Dendritic cell treated with granulocyte-macrophage colony-stimulating factor and Interleukin-4, amounts not matched to agents 40 ng/mL and 50 ng/mL, for 4 days (primary cell): ENCODE measurements around the gene LIX1.

Source experiments
- H3K27ac Mint-ChIP-seq: one replicate; pipeline ENCODE4 v1.8.0; 2022; ENCODE audit warnings: mild to moderate bottlenecking, mixed read lengths
- H3K27me3 Mint-ChIP-seq: one replicate; pipeline ENCODE4 v1.8.0; 2022; ENCODE audit warnings: mild to moderate bottlenecking, mixed read lengths
- H3K36me3 Mint-ChIP-seq: one replicate; pipeline ENCODE4 v1.8.0; 2022; ENCODE audit warnings: low read depth, mixed read lengths
- H3K4me1 Mint-ChIP-seq: one replicate; pipeline ENCODE4 v1.8.0; 2022; ENCODE audit warnings: low read depth, mixed read lengths
- H3K4me3 Mint-ChIP-seq: one replicate; pipeline ENCODE4 v1.8.0; 2022; ENCODE audit warnings: mild to moderate bottlenecking, moderate library complexity, mixed read lengths
- H3K9me3 Mint-ChIP-seq: one replicate; pipeline ENCODE4 v1.8.0; 2022; ENCODE audit warnings: mixed read lengths
- intact Hi-C: fragments of 100-400 bp; cut with micrococcal nuclease; formaldehyde crosslinking; loops from one replicate; pipeline ENCODE4 v1.15.0; 2022

Gene LIX1

DNA sequence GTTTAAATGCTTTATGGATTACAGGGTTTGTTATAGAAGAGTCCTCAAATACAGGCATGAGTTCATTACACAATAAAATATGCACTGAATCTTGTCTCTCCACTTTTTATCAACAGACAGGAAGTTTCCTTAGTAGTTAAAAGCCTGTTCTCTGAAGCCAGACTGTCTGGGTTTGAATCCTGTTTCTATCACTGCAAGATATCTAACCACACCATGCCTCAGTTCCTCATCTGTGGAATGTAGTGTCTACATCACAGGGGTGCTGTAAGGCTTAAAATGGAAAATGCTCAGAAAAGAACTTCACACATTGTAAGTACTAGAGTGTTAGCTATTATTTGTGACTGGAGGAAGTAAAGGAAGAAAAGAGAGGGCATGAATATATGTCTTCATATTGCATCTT is 9.3 kb downstream of the LIX1 start:
- peaks cover 18% of the 10 kb centered on the region for H3K4me1 Mint-ChIP-seq
- no peaks in the 10 kb centered on the region for H3K9me3 Mint-ChIP-seq
- H3K36me3 Mint-ChIP-seq: no peaks in the 10 kb centered on the region
- no peak overlapping the region for H3K4me3 Mint-ChIP-seq
- no peak overlapping the region for H3K27ac Mint-ChIP-seq
- intact Hi-C loops: loop anchor here (10.0 kb wide), 1 partner anchor 88 kb away; no protein-coding TSS in a partner anchor
- H3K27me3 Mint-ChIP-seq: no peaks in the 10 kb centered on the region

DNA sequence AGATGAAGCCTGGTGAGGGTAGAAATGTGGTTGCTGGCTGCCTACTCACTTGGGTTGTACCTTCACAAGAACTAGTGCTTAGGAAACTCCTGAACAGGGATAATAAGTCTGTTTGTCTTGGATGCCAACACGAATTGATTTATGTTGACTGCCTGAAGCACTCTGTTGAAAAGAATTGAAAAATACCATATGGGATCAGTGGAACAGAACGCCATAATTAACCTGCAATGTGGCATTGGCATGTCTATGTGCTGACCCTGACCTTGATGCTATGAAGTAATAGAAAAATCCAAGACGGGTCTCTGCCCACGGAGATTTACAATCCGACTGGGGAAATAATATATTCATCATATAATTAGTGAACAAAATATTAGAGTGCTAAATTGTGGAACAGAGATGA is 10.5 kb downstream of the LIX1 start:
- H3K4me3 Mint-ChIP-seq: no peak overlapping the region
- H3K9me3 Mint-ChIP-seq: no peaks in the 10 kb centered on the region
- H3K27ac Mint-ChIP-seq: no peak overlapping the region
- no peaks in the 10 kb centered on the region for H3K27me3 Mint-ChIP-seq
- peaks cover 18% of the 10 kb centered on the region for H3K4me1 Mint-ChIP-seq
- H3K36me3 Mint-ChIP-seq: no peaks in the 10 kb centered on the region
- intact Hi-C loops: loop anchor here (10.0 kb wide), 1 partner anchor 87 kb away; no protein-coding TSS in a partner anchor

- H3K4me3 Mint-ChIP-seq: no peak overlapping the region
- H3K27ac Mint-ChIP-seq: no peak overlapping the region
- H3K27me3 Mint-ChIP-seq: no peaks in the 10 kb centered on the region
- intact Hi-C loops: loop anchor here (10.0 kb wide), 1 partner anchor 86 kb away; no protein-coding TSS in a partner anchor
- H3K36me3 Mint-ChIP-seq: no peaks in the 10 kb centered on the region
- H3K4me1 Mint-ChIP-seq: peaks cover 18% of the 10 kb centered on the region
- H3K9me3 Mint-ChIP-seq: no peaks in the 10 kb centered on the region
Observed at GRCh38 chr5:97131139-97131710, 11.2 kb downstream of the LIX1 start.

DNA sequence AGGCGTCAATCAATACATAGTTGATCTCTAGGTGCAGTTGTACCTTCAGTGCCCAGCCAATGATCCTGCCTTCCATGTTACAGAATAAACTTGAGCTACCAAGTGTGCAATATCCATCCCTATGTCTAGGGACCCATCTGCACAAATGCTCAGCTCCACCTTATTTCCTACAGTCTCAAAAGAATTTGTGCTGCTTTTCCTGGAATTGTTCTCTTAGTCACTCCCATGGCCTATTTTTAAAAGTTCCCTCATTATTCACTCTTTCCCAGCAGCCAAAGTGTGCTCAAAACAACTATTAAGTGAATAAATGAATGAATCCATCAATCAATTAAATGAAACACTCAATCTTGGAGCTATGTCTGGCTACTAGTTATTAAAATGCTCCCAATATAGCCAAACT is 14.7 kb downstream of the LIX1 start:
- intact Hi-C loops: no loop called here
- Mint-ChIP-seq H3K27me3 (no peaks in the 10 kb centered on the region), H3K27ac (no peak overlapping the region), H3K4me3 (no peak overlapping the region), H3K4me1 (peaks cover 12% of the 10 kb centered on the region), H3K9me3 (no peaks in the 10 kb centered on the region), H3K36me3 (no peaks in the 10 kb centered on the region)

DNA sequence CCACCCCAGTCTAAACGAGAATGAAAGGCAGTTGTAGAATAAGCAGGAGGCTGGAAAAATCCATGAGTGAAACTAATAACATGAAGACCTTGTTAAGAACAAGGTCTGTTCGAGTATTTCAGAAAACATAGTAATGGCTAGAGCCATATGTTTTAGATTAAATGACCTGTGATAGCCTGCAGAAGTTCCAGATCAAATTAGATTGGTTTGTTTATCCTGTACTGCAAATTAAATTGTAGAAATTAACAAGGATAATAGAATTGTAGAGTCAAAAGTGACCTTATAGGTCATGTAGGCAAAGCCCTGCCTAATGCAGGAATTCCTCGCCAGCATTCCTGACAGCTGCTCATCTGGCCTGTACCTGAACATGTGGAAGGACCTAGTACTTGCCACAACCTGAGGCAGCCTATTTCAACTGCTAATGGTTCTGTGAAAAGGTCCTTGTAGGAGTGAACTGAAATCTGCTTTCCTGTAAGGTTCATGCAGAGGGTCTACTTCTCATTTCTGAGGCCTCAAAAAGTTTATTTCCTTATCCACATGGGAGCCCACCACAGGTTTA is 17.2 kb downstream of the LIX1 start:
- Mint-ChIP-seq H3K4me3 (no peak overlapping the region), H3K9me3 (no peaks in the 10 kb centered on the region), H3K27me3 (no peaks in the 10 kb centered on the region), H3K4me1 (no peaks in the 10 kb centered on the region), H3K36me3 (no peaks in the 10 kb centered on the region), H3K27ac (no peak overlapping the region)
- intact Hi-C loops: no loop called here

- H3K36me3 Mint-ChIP-seq: no peaks in the 10 kb centered on the region
- H3K27ac Mint-ChIP-seq: no peak overlapping the region
- H3K4me1 Mint-ChIP-seq: no peaks in the 10 kb centered on the region
- no peaks in the 10 kb centered on the region for H3K27me3 Mint-ChIP-seq
- no peaks in the 10 kb centered on the region for H3K9me3 Mint-ChIP-seq
- no peak overlapping the region for H3K4me3 Mint-ChIP-seq
- intact Hi-C loops: no loop called here
Observed at GRCh38 chr5:97124335-97124734, 18.1 kb downstream of the LIX1 start.

DNA sequence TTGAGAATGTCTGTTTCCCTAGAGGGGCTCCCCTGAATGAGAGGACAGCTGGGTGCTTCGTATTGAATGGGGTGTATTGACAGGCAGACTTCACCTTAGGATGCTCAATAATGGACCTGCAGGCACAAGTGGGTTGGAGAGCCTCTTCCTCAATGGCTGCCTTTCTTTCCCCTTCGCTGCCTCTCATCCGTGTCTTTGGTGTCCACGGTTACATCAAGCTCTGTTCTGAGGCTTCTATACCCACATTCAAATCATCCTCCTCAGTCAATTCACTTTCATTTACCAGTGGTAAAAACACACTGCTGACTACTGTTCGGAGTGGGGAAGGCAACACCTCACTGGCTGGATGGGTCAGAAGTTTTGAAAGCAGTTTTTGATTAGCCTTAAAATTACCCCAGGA is 20.6 kb downstream of the LIX1 start:
- Mint-ChIP-seq H3K9me3 (no peaks in the 10 kb centered on the region), H3K4me1 (peaks cover 6% of the 10 kb centered on the region), H3K27me3 (no peaks in the 10 kb centered on the region), H3K4me3 (no peak overlapping the region), H3K36me3 (no peaks in the 10 kb centered on the region), H3K27ac (no peak overlapping the region)
- intact Hi-C loops: no loop called here

GRCh38 chr5:97120195-97120594 is 22.2 kb downstream of the LIX1 start:
- Mint-ChIP-seq H3K4me3 (no peak overlapping the region), H3K9me3 (no peaks in the 10 kb centered on the region), H3K27ac (no peak overlapping the region), H3K4me1 (peaks cover 6% of the 10 kb centered on the region), H3K36me3 (no peaks in the 10 kb centered on the region), H3K27me3 (no peaks in the 10 kb centered on the region)
- intact Hi-C loops: no loop called here

GRCh38 chr5:97119007-97119390 is 23.4 kb downstream of the LIX1 start:
- Mint-ChIP-seq H3K27ac (no peak overlapping the region), H3K36me3 (no peaks in the 10 kb centered on the region), H3K27me3 (no peaks in the 10 kb centered on the region), H3K9me3 (no peaks in the 10 kb centered on the region), H3K4me1 (peaks cover 6% of the 10 kb centered on the region), H3K4me3 (no peak overlapping the region)
- intact Hi-C loops: no loop called here

GRCh38 chr5:97118261-97119006 is 24.0 kb downstream of the LIX1 start:
- no peak overlapping the region for H3K4me3 Mint-ChIP-seq
- no peak overlapping the region for H3K27ac Mint-ChIP-seq
- H3K27me3 Mint-ChIP-seq: no peaks in the 10 kb centered on the region
- H3K4me1 Mint-ChIP-seq: peaks cover 6% of the 10 kb centered on the region
- no peaks in the 10 kb centered on the region for H3K9me3 Mint-ChIP-seq
- H3K36me3 Mint-ChIP-seq: no peaks in the 10 kb centered on the region
- intact Hi-C loops: no loop called here

DNA sequence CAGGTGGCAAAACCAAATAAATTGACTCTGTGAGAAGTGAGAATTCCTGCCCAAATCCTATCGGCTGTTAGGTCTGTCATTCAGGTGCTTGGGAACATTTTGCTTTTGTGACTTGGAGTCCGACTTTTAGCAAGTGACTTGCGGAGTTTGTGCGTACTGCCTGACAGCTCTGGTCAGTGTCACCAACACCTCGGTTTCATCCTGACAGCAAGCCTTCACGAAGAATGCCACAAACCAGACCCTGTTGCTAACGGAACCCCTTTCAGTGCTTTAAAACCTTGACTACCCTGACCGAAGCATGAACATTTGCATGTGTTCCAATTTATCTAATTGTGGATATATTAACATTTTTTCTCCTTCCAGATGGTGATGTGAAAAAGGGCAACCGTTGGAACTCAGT is 26.5 kb downstream of the LIX1 start:
- no peak overlapping the region for H3K27ac Mint-ChIP-seq
- peaks cover 6% of the 10 kb centered on the region for H3K4me1 Mint-ChIP-seq
- no peaks in the 10 kb centered on the region for H3K9me3 Mint-ChIP-seq
- no peak overlapping the region for H3K4me3 Mint-ChIP-seq
- no peaks in the 10 kb centered on the region for H3K27me3 Mint-ChIP-seq
- intact Hi-C loops: no loop called here
- no peaks in the 10 kb centered on the region for H3K36me3 Mint-ChIP-seq

- Mint-ChIP-seq H3K4me1 (no peaks in the 10 kb centered on the region), H3K27ac (no peak overlapping the region), H3K4me3 (no peak overlapping the region), H3K9me3 (no peaks in the 10 kb centered on the region), H3K36me3 (no peaks in the 10 kb centered on the region), H3K27me3 (no peaks in the 10 kb centered on the region)
- intact Hi-C loops: no loop called here
Observed at GRCh38 chr5:97112230-97112629, 30.2 kb downstream of the LIX1 start.

- Mint-ChIP-seq H3K27ac (no peak overlapping the region), H3K4me3 (no peak overlapping the region), H3K36me3 (no peaks in the 10 kb centered on the region)
Observed at GRCh38 chr5:97111616-97112015, 30.8 kb downstream of the LIX1 start.

DNA sequence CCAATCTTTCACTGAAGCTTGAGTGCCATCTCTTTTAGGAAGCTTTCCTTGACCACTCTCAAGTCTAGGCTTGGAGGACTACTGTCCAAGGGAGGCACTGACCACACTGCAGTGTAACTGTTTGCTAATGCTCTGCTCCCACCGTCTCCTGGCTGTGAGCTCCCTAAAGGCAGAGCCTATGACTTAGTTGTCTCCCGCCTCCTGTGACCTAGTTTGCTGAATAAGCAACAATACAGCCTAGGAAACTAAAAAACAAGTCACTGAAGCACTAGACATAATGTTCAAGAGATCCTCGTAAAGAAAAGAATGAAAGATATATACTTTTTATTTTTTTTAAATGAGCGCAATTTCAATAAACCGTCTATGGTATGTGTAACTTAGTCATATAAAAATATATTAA is 31.4 kb downstream of the LIX1 start:
- Mint-ChIP-seq H3K27ac (no peak overlapping the region), H3K4me3 (no peak overlapping the region), H3K27me3 (no peaks in the 10 kb centered on the region), H3K9me3 (no peaks in the 10 kb centered on the region), H3K36me3 (no peaks in the 10 kb centered on the region), H3K4me1 (no peaks in the 10 kb centered on the region)
- intact Hi-C loops: no loop called here

More at GRCh38 chr5:97111616-97112015, 30.8 kb downstream of the LIX1 start:
- Mint-ChIP-seq H3K9me3 (no peaks in the 10 kb centered on the region), H3K27me3 (no peaks in the 10 kb centered on the region), H3K4me1 (no peaks in the 10 kb centered on the region)
- intact Hi-C loops: no loop called here
